ELR (cell line): ENCODE measurements around the gene IRGQ.

Experiments
- DNase-seq: peaks from one replicate; pipeline ENCODE4 v3.0.0-alpha.2; 2015; ENCODE audit warnings: low read depth

IRGQ gene

DNA sequence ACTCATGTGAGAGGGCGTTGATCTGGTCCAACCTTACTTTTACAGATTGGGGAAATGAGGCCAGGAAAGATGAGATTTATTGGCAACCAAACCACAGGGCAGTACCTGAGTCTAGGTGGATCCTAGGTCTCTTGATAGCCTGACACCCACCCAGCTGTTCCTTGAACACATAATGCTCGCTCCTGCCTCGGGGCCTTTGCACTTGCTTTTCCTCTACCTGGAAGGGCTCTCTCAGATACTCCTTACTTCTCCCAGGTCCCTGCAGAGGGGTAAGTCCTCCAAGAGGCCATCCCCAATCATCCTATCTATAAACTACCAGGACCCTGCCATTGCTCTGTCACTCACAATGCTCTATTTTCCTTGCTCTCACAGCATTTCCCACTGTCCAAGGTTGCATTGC is 55.6 kb downstream of the IRGQ start:
- DNase-seq: no peak

DNA sequence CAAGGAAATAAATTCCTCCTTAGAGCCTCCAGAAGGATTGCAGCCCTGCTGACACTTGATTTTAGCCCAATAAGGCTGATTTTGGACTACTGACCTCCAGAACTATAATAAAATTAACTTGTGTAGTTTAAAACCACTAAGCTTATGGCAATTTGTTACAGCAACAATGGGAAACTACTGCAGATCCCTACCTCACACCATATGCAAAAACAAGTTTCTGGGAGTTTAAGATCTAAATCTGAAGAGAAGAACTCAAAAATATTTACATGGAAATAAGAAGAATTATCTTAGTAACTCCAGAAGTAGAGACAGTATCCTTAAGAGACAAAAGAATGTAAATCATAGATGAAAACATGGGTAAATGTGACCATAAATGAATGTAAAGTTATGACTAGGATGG is 57.0 kb downstream of the IRGQ start:
- DNase-seq: no peak

- DNase-seq: peak; percentile 59
Measured at GRCh38 chr19:43534816-43535761, 60.8 kb downstream of the IRGQ start.
